Panc1 (cell line): ENCODE measurements around the gene RAPGEF1. TPM values are rescaled to one million over a fixed set of nuclear protein-coding genes. Genes with fewer than 3 reads are reported as not detected.

Experiments
- ATAC-seq: fragments of 200-7000 bp; cut with Tn5 transposase; 2 replicates; pipeline ENCODE4 v1.9.1; 2020; ENCODE audit warnings: mild to moderate bottlenecking, moderate library complexity
- BruUV-seq: library from RNA; stranded (reverse); fragments of 400-500 nt; replicated peaks from 2 replicates; lab custom pipeline; 2021; lab: Mats Ljungman, UMichigan
- CTCF ChIA-PET: fragments of 300-600 bp; sonication (Branson Sonifier 250); formaldehyde crosslinking; loops from one replicate; lab custom pipeline; 2022; ENCODE audit warnings: antibody characterized with exemption; lab: Charles Lee
- POLR2A ChIA-PET: fragments of 300-600 bp; sonication (Branson Sonifier 250); formaldehyde crosslinking; loops from one replicate; lab custom pipeline; 2022; ENCODE audit warnings: antibody characterized with exemption; lab: Charles Lee
- DNase-seq: peaks from one replicate; pipeline ENCODE4 v3.0.0-alpha.2; 2010; ENCODE audit warnings: low read depth, low spot score
- H3K27ac ChIP-seq: 2 replicates; pipeline ENCODE4 v1.5.1; 2011; ENCODE audit warnings: mild to moderate bottlenecking, low read length, inconsistent platforms
- H3K27me3 ChIP-seq: fragments of 200-500 bp; sonication (Bioruptor generic); 2 replicates; pipeline ENCODE4 v1.6.0; 2014; ENCODE audit warnings: low read length, inconsistent platforms; ENCODE audit not compliant: control insufficient read depth, insufficient read depth
- H3K36me3 ChIP-seq: fragments of 200-500 bp; sonication (Bioruptor generic); 2 replicates; pipeline ENCODE4 v1.5.1; 2014; ENCODE audit warnings: inconsistent platforms, mild to moderate bottlenecking, low read length, moderate library complexity; ENCODE audit not compliant: control insufficient read depth, insufficient read depth
- H3K4me1 ChIP-seq: 2 replicates; pipeline ENCODE4 v1.5.1; 2011; ENCODE audit warnings: inconsistent platforms, mild to moderate bottlenecking, low read length, moderate library complexity; ENCODE audit not compliant: control insufficient read depth, insufficient read depth
- H3K4me3 ChIP-seq, 2 experiments: 2 replicates each; pipeline ENCODE4 v1.5.1; 2011 to 2012; ENCODE audit warnings: low read depth in 2 of 2, low read length in 2 of 2, mild to moderate bottlenecking in 2 of 2, inconsistent platforms in 1 of 2, moderate library complexity in 1 of 2
- H3K9me3 ChIP-seq: fragments of 200-500 bp; sonication (Bioruptor generic); 2 replicates; pipeline ENCODE4 v1.5.1; 2014; ENCODE audit warnings: low read depth, mild to moderate bottlenecking, inconsistent platforms, low read length, moderate library complexity; ENCODE audit not compliant: control insufficient read depth, insufficient read depth
- CTCF ChIP-seq: fragments of 450-650 bp; IDR thresholded peaks from 2 replicates; pipeline ENCODE4 v1.5.1; 2017; ENCODE audit warnings: mild to moderate bottlenecking
- POLR2AphosphoS5 ChIP-seq: IDR thresholded peaks from 2 replicates; pipeline ENCODE4 v1.6.1; 2012; ENCODE audit warnings: mild to moderate bottlenecking, low read depth, low read length, moderate library complexity
- REST ChIP-seq, 2 experiments: IDR thresholded peaks; 2 replicates each; pipeline ENCODE4 v1.6.1; 2011 to 2012; ENCODE audit warnings: low read depth in 2 of 2, control low read depth in 1 of 2, low read length in 1 of 2, mild to moderate bottlenecking in 1 of 2, moderate library complexity in 1 of 2; ENCODE audit not compliant: insufficient read depth in 1 of 2
- SIN3A ChIP-seq: IDR thresholded peaks from 2 replicates; pipeline ENCODE4 v1.6.1; 2012; ENCODE audit warnings: low read depth, mild to moderate bottlenecking, low read length, moderate library complexity, borderline replicate concordance; ENCODE audit not compliant: insufficient read depth
- TCF7L2 ChIP-seq: IDR thresholded peaks from 2 replicates; pipeline ENCODE4 v1.6.1; 2011; ENCODE audit warnings: mild to moderate bottlenecking, low read depth, low read length, inconsistent platforms
- in situ Hi-C: cut with HindIII; loops from 2 replicates; pipeline ENCODE4 v1.10.0; 2016; ENCODE audit warnings: low sequenced_read_pairs, low pct_unique_long_range_greater_than_20kb
- intact Hi-C: fragments of 100-400 bp; cut with micrococcal nuclease; formaldehyde crosslinking; loops from one replicate; pipeline ENCODE4 v1.10.0; 2022; ENCODE audit not compliant: unreplicated experiment
- total RNA-seq: library from RNA; stranded (reverse); gene quantifications from one replicate; pipeline ENCODE4 v1.2.1, GENCODE V29; 2021; ENCODE audit not compliant: unreplicated experiment

Gene RAPGEF1
- total RNA-seq, 1 experiment from 2014 or later: 86.8 TPM

- H3K27me3 ChIP-seq: no peaks in the 10 kb centered on the region
- in situ Hi-C loops: no loop called here
- no peaks in the 10 kb centered on the region for H3K4me1 ChIP-seq
- intact Hi-C loops: no loop called here
- no peak for ATAC-seq
- POLR2A ChIA-PET: interaction anchor here (0.8 kb wide), 1 partner anchor 47 kb away, joined by 3 read pairs; no protein-coding TSS in a partner anchor
- no TSS peak for BruUV-seq
- H3K4me3 ChIP-seq: no peak overlapping the region
- no peaks in the 10 kb centered on the region for H3K9me3 ChIP-seq
- no peak overlapping the region for H3K27ac ChIP-seq
- CTCF ChIA-PET: no interaction called here
- H3K36me3 ChIP-seq: no peaks in the 10 kb centered on the region; the same call in 1 of the 2 replicates
- no peak for TF ChIP-seq SIN3A
- TF ChIP-seq CTCF: no peak
- TF ChIP-seq REST (IDR thresholded peaks at IDR 0.05; ENCODE audit: insufficient read depth in 1 of 2, low read depth in 2 of 2, low read length in 1 of 2): no peak
- TF ChIP-seq TCF7L2: no peak
- TF ChIP-seq POLR2AphosphoS5: no peak
- DNase-seq: no peak
Observed at GRCh38 chr9:131617611-131618010, 122.3 kb downstream of the RAPGEF1 start.

- intact Hi-C loops (no loop called here), in situ Hi-C loops (no loop called here)
- H3K36me3 ChIP-seq: no peaks in the 10 kb centered on the region; the same call in 1 of the 2 replicates
- ChIA-PET POLR2A (interaction anchor here (0.8 kb wide), 1 partner anchor 48 kb away, joined by 3 read pairs; no protein-coding TSS in a partner anchor), CTCF (no interaction called here)
- no peak overlapping the region for H3K4me3 ChIP-seq
- no peaks in the 10 kb centered on the region for H3K9me3 ChIP-seq
- no peak for ATAC-seq
- H3K27ac ChIP-seq: no peak overlapping the region
- no peak for TF ChIP-seq TCF7L2
- no peak for TF ChIP-seq POLR2AphosphoS5
- no peak for TF ChIP-seq REST (IDR thresholded peaks at IDR 0.05; ENCODE audit: insufficient read depth in 1 of 2, low read depth in 2 of 2, low read length in 1 of 2)
- TF ChIP-seq SIN3A: no peak
- no peak for TF ChIP-seq CTCF
- DNase-seq: no peak
- no TSS peak for BruUV-seq
- no peaks in the 10 kb centered on the region for H3K27me3 ChIP-seq
- H3K4me1 ChIP-seq: no peaks in the 10 kb centered on the region
Observed at GRCh38 chr9:131616983-131617604, 122.8 kb downstream of the RAPGEF1 start.
